Dermis blood vessel endothelial cell (primary cell): ENCODE results near the gene MED16. TPM values are rescaled to one million over a fixed set of nuclear protein-coding genes. Genes with fewer than 3 reads are reported as not detected.
"Not testable (repeated sequence)": the region's sequence is repeated elsewhere in the genome, so short reads cannot be mapped to it uniquely, and the experiment has no call there.

ENCODE experiments used
- DNase-seq: peaks from one replicate; pipeline ENCODE4 v3.0.0; 2010
- total RNA-seq: library from RNA; depleted of rRNA; stranded (reverse); fragments of >200 nt; gene quantifications from 2 replicates; pipeline ENCODE4 v1.2.3, GENCODE V29; 2014

The MED16 gene
- total RNA-seq, 1 donor from 2014 or later = 40.5 TPM

DNA sequence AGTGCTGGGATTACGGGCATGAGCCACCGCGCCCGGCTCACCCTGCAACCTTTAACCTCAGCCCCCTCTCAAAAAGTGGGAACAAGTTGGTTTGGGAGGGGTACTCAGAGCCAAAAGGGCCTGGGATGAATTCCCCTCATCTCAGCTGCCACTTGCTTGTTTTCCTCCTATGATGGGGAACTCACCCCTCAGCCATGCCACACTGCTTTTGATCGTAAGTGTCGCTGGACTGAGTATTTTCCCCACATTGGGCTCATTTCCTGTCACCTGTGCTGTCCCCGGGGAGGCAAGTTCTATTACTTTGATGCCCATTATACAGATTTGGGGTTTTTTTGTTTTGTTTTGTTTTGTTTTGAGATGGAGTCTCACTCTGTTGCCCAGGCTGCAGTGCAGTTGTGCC is 13.5 kb upstream of the MED16 start:
- DNase-seq = no peak

- DNase-seq = no peak
Observed at GRCh38 chr19:904545-904944, 11.6 kb upstream of the MED16 start.

DNA sequence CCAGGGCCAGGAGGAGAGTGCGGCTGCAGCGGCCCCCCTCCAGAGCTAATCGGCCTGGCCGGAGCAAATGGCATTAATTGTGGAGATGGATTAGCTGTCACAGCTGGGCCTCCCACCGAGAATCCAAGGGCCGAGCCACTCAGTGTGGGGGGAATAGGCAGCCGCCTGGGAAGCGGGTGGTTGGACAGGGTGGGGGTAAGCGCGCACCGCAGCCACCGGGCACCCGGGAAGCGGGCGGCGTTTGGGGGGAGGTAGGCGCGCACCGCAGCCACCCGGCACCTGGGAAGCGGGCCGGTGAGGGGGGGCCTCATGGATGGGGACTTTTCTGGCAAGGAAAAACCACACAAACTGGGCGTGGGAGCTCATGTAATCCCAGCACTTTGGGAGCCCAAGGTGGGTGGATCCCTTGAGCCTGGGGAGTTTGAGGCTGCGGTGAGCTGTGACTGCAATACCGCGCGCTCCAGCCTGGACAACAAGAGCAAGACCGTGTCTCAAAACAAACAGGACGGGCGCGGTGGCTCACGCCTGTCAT is 10.3 kb upstream of the MED16 start:
- no peak for DNase-seq

- DNase-seq = no peak
Observed at GRCh38 chr19:902446-903226, 9.6 kb upstream of the MED16 start.

- no peak for DNase-seq
Observed at GRCh38 chr19:902093-902370, 9.0 kb upstream of the MED16 start.

DNA sequence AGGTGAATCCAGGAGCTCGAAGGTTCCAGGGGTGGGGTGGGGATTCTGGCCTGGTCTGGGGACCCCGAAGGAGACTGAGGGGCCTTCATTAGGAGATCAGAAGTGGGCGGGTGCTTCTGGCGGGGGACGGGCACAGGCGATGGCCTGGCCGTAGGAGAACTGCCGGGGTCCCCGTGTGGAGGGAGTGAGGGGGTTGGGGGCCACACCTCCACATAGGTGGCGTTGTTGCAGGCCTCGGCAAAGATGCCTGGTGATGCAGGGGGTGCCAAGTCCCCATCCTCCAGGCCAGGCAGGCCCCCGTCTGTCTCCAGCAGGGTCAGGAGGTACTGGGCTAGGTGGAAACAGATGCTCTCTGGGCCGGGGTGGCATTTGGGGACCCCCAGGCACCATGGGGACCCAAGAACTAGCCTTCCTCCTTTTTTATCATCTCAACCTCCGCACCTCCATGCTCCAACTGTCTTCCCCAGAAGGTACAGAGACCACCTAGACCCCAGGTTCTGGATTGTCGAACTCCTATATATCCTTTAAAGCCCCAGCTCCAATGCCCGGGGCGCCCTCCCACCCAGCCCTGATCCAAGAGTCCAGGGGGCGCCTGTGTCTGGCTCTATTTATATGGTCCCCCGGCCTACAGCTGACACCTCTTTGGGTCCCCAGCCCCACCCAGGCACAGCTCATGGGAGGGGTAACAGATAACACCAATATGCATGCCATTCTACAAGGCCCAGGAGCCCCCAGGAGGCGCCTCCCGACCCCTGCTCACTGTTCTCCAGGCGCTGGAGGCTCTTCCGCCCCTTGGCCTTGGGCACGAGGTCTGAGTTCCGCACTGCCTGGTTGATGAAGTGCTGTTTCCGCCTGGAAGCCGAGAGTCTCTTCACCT is 8.5 kb upstream of the MED16 start:
- DNase-seq = no peak

DNA sequence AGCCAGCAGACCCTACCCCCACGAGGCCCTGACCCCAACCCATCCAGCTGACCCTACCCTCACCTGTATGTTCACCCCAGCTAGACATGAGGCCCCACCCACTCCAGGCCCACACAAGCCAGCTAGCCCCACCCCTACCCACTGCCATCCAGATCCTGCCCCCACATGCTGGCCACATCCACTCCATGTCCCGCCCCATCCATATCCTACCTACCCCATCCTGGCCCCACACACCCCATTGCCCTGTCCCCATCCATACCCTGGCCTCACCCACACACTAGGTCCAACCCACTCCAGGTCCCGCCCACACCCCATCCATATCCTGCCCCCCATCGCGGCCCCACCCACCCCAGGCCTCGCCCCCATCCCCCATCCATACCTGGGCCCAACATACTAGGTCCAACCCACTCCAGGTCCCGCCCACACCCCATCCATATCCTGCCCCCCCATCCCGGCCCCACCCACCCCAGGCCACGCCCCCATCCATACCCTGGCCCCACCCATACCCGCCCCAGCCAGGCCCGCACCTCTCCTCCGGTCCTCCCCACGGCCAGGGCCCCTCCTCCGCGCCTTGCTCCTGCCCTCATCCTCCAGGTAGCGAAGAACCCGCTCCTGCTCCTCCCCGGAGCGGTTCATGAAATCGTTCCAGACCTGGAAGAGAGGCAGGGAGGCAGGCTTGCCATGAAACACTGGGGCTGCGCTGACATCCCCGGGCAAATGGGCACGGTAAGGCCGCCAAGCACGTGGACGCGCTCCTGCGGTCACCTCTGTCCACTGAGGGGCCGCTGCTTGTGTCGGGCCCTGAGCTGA is 7.5 kb upstream of the MED16 start:
- no peak for DNase-seq

DNA sequence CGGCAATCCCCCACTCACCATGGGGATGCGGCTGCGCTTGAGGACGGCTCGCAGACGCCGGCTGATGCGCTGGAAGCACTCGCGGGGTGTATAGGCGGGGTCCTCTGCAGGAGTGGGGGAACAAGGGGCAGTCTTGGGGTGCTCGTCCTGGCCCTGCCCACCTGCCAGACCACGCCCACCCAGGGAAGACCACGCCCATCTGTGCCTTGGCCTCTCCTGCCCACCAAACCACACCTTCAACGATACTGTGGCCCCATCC is 7.0 kb upstream of the MED16 start:
- no peak for DNase-seq

- no peak for DNase-seq
Observed at GRCh38 chr19:899336-900042, 6.5 kb upstream of the MED16 start.

- no peak for DNase-seq
Observed at GRCh38 chr19:898663-899062, 5.7 kb upstream of the MED16 start.

DNA sequence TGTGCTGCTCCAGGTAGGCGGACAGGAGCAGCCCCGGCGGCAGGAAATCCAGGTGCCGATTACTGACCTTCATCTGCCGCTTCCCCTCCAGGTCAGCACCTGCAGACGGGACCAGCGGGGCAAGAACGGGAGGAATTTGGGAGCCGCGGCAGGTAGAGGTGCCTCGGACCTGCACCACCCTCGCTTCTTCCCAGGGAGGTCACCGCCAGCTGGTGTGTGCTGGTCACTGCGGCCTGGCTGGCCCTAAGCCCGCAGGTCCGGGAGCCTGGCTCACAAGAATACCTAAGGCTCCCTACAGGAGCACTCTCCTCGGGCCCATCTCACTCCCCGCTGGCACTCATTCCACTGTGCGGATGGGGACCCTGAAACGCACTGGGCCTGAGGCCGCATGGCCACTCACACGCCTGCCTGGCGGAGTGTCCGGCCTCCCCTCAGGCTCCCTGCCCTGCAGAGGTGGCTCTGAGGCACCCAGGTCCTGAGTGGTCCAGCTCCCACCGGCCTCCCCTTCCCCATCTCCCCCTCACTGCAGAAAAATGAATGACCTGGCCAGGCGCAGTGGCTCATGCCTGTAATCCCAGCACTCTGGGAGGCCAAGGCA is 4.6 kb upstream of the MED16 start:
- DNase-seq = no peak

DNA sequence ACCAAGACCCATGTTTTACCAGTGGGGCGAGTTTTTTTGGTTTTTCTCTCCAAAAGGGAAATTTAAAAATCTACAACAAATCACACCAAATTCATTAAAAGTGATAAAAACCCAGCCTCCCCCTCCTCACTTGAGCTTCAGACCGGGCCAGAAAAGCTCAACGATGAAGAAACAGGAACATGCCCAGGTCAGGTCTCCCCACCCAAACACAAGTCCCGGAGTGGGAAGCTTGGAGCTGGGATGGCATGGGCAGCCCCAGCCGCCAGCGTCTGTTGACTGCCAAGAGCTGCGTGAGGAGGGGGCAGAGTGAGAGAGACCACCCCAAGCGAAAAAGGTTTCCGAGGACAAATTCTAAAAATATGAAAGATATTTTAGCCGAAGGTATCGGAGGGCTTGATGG is 4.0 kb upstream of the MED16 start:
- no peak for DNase-seq

DNA sequence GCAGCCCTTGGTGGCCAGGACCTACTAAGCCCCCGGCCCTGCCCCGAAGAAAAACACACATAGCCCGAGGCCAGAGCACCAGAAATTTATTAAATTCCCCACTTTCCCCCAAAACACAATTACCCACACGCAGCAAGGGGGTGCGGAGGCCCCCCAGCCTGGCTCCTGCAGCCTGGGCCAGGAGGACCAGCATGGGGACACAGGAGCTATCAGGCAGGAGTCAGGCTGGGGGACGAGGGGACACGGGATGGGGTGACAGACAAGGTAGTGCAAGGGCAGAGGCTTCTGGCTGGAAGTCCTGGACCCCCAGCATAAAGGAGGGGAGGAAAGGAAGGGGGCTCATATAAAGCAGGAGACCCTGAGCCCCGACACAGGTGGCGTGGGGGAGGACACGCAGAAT is 3.4 kb upstream of the MED16 start:
- no peak for DNase-seq

DNA sequence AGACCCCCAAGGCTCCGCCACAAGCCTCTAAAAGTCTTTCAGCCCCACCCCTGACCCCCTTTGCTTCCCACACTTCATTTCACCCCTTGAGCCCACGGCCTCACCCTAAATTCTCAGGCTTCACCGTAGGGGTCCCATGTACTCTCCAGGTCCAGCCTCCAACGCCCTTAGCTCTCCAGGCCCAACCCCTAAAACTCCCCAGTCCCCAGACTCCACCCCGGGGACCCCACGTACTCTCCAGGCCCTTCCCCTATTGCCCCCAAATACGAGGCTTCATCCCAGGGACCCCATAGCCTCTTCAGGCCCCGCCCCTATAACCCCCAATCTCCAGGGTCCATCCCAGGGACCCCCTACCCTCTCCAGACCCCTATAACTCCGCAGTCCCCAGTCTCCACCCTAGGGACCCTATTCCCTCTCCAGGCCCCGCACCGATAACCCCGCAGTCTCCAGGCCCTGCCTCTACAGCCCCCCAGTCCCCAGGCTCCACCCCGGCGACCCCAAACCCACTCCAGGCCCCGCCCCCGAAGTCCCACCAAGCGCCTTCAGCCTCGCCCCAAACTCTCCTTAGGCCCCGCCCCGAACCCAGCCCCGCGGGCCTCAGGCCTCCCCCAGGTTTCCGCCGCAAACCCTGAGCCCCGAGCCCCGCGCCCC is 619 bp downstream of the MED16 start:
- DNase-seq = no peak

GRCh38 chr19:891421-892200 is 1.4 kb downstream of the MED16 start:
- DNase-seq = not testable (repeated sequence)

- no peak for DNase-seq
Observed at GRCh38 chr19:890831-891230, 2.2 kb downstream of the MED16 start.

DNA sequence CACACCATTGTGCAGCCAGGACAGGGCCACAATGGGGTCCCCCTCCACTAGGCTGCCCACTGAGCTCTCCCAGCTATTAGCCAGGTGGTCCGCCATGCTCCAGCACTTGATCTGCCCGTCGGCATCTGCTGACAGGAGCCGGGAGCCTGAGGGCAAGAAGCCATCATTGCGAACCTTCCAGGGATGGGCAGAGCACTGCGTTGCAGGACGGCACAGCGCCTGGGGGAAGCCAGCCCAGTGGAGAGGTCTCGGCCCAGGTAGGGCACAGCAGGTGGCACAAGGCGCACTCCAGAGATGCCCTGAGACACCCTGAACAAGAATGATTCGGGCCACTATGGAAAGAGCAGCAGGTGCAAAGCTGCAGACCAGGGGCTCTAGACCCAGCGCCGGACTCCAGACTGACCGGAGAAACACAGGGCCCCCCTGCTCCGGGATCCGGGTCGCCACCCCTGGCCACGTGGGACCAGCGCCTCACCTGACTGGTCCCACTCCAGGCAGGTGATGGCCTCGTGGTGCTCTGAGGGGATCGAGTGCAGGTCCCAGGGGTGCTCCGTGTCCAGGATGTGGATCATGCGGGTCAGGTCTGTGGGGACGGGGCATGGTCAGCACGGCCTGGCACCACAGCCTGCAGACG is 3.2 kb downstream of the MED16 start:
- DNase-seq = no peak

DNA sequence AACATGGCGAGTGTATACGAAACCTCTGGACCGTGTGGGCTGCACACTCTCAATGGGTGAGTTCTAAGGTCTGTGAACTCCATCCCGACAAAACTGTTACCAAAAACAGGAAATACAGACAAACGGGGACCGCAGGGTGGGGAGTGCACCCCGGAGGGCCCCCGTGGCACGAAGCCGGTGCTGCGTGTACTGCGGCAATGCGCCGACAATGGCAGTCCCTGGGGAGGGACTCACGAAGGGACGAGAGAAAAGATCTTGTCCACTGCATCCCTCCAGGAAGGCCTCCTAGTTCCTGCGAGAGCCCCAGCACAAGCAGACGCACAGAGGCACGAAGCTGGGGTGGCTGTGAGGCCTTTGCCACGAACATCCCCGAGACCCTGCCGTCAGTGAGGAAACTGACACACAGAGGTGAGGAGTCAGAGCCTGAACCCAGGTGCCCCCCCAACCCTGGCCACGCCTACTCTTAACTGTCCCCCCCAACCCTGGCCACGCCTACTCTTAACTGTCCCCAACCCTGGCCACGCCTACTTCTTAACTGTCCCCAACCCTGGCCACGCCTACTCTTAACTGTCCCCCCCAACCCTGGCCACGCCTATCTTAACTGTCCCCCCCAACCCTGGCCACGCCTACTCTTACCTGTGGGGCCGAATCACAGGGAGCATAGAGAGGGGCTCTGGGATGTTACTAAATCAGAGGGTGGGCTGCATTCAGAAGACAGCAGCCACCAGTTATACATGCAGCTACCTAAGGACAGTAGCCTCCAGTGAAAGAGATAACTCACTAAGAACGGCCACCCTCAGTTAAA is 4.2 kb downstream of the MED16 start:
- no peak for DNase-seq

- no peak for DNase-seq
Observed at GRCh38 chr19:887599-887998, 5.4 kb downstream of the MED16 start.

GRCh38 chr19:887072-887471 is 5.9 kb downstream of the MED16 start:
- peak; percentile 42 for DNase-seq
